ENCODE results near the gene IDE. TPM values are rescaled to one million over a fixed set of nuclear protein-coding genes. Genes with fewer than 3 reads are reported as not detected.

IDE gene
- total and polyA plus RNA-seq, 2 of the 4 experiments (the other 2 are of a cell fraction): 9.3 to 27.4 TPM

DNA sequence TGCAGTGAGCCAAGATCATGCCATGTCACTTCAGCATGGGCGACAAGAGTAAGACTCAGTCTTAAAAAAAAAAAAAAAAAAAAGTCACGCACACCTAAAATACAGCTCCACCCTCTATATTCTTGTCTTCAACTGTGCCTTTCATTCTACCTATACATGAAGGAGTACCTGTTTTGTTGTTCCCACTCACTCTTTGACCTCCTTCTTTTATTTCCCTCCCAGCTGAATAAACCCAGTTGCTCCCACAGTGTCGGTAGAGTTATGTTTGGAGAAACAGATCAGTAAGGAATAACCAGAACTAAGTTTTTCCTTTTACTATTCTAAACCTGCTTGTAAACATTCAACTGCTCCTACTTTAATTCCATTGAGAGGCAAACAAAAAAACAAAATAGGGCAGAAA lies 50.3 kb downstream of the IDE start:
- Histone ChIP-seq H3K4me1 (ENCODE audit: control insufficient read depth, insufficient read depth, low read length) (no peaks in the 10 kb centered on the region), H3K9me3 (ENCODE audit: control insufficient read depth, insufficient read depth, low read length) (no peaks in the 10 kb centered on the region), H3K4ac (ENCODE audit: low read depth, low read length) (no peak overlapping the region), H3K4me2 (ENCODE audit: low read depth, low read length) (no peak overlapping the region), H4K91ac (ENCODE audit: insufficient read depth, low read depth, low read length) (no peak overlapping the region), H2BK20ac (ENCODE audit: low read depth, low read length) (no peak overlapping the region), H3K27me3 (ENCODE audit: control insufficient read depth, insufficient read depth, low read length) (no peaks in the 10 kb centered on the region), H2BK120ac (ENCODE audit: low read depth, low read length) (no peak overlapping the region), H3K27ac (ENCODE audit: insufficient read depth, low read length) (no peak overlapping the region), H2AFZ (replicated peaks; ENCODE audit: low read length, poor library complexity) (no peak overlapping the region), H3K56ac (ENCODE audit: extremely low read depth, insufficient read depth, low read length) (no peak overlapping the region), H3K36me3 (ENCODE audit: control insufficient read depth, insufficient read depth, low read length) (peaks cover 11% of the 10 kb centered on the region; the same call in 1 of the 2 replicates), H2AK9ac (replicated peaks; ENCODE audit: low read depth, low read length, poor library complexity) (no peak overlapping the region), H2BK15ac (ENCODE audit: low read depth, low read length) (no peak overlapping the region), H4K8ac (ENCODE audit: low read depth in 2 of 2, low read length in 2 of 2) (no peak overlapping the region), H3K79me1 (ENCODE audit: low read depth in 1 of 2, low read length in 2 of 2) (no peaks in the 10 kb centered on the region; a peak in 2 of 4 replicates), H3K4me3 (ENCODE audit: insufficient read depth, low read depth, low read length) (no peak overlapping the region), H2BK5ac (ENCODE audit: low read depth, low read length, poor library complexity, severe bottlenecking) (no peak overlapping the region), H3K14ac (replicated peaks; ENCODE audit: low read depth, low read length) (no peak overlapping the region), H3K23ac (ENCODE audit: low read depth, low read length) (no peak overlapping the region), H3K18ac (ENCODE audit: low read depth, low read length) (no peak overlapping the region), H2AK5ac (ENCODE audit: low read depth, low read length) (no peak overlapping the region), H3K9ac (ENCODE audit: low read depth, low read length) (no peak overlapping the region), H3K9me1 (ENCODE audit: insufficient read depth, low read length) (no peaks in the 10 kb centered on the region), H4K5ac (ENCODE audit: low read depth, low read length) (no peak overlapping the region), H4K20me1 (ENCODE audit: insufficient read depth, low read length) (no peaks in the 10 kb centered on the region)
- ChIA-PET POLR2A (ENCODE audit: unreplicated experiment) (interaction anchor here (0.6 kb wide), 1 partner anchor 34 kb away, joined by 4 read pairs; no protein-coding TSS in a partner anchor), CTCF (interaction anchor here (1.3 kb wide), 1 partner anchor 12 kb away, joined by 3 read pairs; no protein-coding TSS in a partner anchor)
- BruUV-seq (replicated peaks): no TSS peak
- no CpG with 5 or more reads among the region's 3 CpGs for WGBS, 2 experiments (ENCODE audit: extremely low coverage in 2 of 2, insufficient read length in 1 of 2)
- ATAC-seq (ENCODE audit: low read depth): no peak
- in situ Hi-C loops (cut with MboI; ENCODE audit: low sequenced_read_pairs): loop anchor here (5.0 to 10.0 kb wide), 2 partner anchors 44 to 351 kb away; no protein-coding TSS in a partner anchor
- intact Hi-C loops (cut with micrococcal nuclease): no loop called here
- dilution Hi-C loops (cut with HindIII; ENCODE audit: low sequenced_read_pairs, unreplicated experiment): no loop called here
- DNase-seq: no peak
- TF ChIP-seq RAD21 (IDR thresholded peaks at IDR 0.05; ENCODE audit: low read length) (no peak), MAZ (IDR thresholded peaks at IDR 0.05; ENCODE audit: borderline replicate concordance, low read depth, low read length) (no peak), FOS (IDR thresholded peaks at IDR 0.05; ENCODE audit: low read depth, low read length) (no peak), BHLHE40 (IDR thresholded peaks at IDR 0.05; ENCODE audit: low read depth, low read length) (no peak), POLR2A (IDR thresholded peaks at IDR 0.05; ENCODE audit: low read depth, low read length) (no peak), CEBPB (IDR thresholded peaks at IDR 0.05; ENCODE audit: low read depth, low read length) (no peak), MAFK (IDR thresholded peaks at IDR 0.05; ENCODE audit: low read depth, low read length) (no peak), RFX5 (IDR thresholded peaks at IDR 0.05; ENCODE audit: low read depth, low read length) (no peak), MXI1 (IDR thresholded peaks at IDR 0.05; ENCODE audit: borderline replicate concordance, low read depth, low read length) (no peak)
- TF ChIP-seq, protein P1, sequence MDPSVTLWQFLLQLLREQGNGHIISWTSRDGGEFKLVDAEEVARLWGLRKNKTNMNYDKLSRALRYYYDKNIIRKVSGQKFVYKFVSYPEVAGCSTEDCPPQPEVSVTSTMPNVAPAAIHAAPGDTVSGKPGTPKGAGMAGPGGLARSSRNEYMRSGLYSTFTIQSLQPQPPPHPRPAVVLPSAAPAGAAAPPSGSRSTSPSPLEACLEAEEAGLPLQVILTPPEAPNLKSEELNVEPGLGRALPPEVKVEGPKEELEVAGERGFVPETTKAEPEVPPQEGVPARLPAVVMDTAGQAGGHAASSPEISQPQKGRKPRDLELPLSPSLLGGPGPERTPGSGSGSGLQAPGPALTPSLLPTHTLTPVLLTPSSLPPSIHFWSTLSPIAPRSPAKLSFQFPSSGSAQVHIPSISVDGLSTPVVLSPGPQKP (IDR thresholded peaks at IDR 0.05; ENCODE audit: borderline replicate concordance, low read depth, low read length): no peak
- TF ChIP-seq, protein P2, sequence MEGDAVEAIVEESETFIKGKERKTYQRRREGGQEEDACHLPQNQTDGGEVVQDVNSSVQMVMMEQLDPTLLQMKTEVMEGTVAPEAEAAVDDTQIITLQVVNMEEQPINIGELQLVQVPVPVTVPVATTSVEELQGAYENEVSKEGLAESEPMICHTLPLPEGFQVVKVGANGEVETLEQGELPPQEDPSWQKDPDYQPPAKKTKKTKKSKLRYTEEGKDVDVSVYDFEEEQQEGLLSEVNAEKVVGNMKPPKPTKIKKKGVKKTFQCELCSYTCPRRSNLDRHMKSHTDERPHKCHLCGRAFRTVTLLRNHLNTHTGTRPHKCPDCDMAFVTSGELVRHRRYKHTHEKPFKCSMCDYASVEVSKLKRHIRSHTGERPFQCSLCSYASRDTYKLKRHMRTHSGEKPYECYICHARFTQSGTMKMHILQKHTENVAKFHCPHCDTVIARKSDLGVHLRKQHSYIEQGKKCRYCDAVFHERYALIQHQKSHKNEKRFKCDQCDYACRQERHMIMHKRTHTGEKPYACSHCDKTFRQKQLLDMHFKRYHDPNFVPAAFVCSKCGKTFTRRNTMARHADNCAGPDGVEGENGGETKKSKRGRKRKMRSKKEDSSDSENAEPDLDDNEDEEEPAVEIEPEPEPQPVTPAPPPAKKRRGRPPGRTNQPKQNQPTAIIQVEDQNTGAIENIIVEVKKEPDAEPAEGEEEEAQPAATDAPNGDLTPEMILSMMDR (conservative IDR thresholded peaks at IDR 0.05; ENCODE audit: low read depth, low read length): no peak
